HEK293 (cell line): ENCODE results near the gene LMOD3.

Experiments used
- CTCF ChIA-PET: fragments of 350-600 bp; formaldehyde crosslinking; extraction: SDS; loops from one replicate; lab custom pipeline; 2021; ENCODE audit warnings: antibody characterized with exemption; lab: Yijun Ruan, JAX
- POLR2A ChIA-PET: fragments of 300-600 bp; formaldehyde crosslinking; extraction: SDS; loops from one replicate; lab custom pipeline; 2020; ENCODE audit warnings: antibody characterized with exemption, inconsistent platforms; lab: Yijun Ruan, JAX
- H3K27ac ChIP-seq: fragments of 200-500 bp; sonication (Bioruptor generic); 2 replicates; pipeline ENCODE4 v1.5.1; 2014; ENCODE audit warnings: low read depth, low read length, control low read depth, inconsistent platforms; ENCODE audit errors: extremely low read depth
- H3K36me3 ChIP-seq, 2 experiments: fragments of 200-500 bp in 1 of 2; sonication (Bioruptor generic) in 1 of 2; 1 replicate in 1 of 2; 2 replicates in 1 of 2; pipeline ENCODE4 v1.5.1; 2014 to 2017; ENCODE audit warnings: inconsistent platforms in 2 of 2, low read length in 2 of 2; ENCODE audit not compliant: control insufficient read depth in 2 of 2, insufficient read depth in 1 of 2
- H3K4me1 ChIP-seq: fragments of 200-500 bp; sonication (Bioruptor generic); 2 replicates; pipeline ENCODE4 v1.5.1; 2014; ENCODE audit warnings: mild to moderate bottlenecking, low read length, inconsistent platforms; ENCODE audit not compliant: control insufficient read depth, insufficient read depth
- H3K4me3 ChIP-seq: 2 replicates; pipeline ENCODE4 v1.5.1; 2011; ENCODE audit warnings: low read depth, mild to moderate bottlenecking, control low read depth, low read length, moderate library complexity
- H3K9me3 ChIP-seq: fragments of 200-500 bp; sonication (Bioruptor generic); 2 replicates; pipeline ENCODE4 v1.5.1; 2014; ENCODE audit warnings: low read depth, low read length, inconsistent platforms; ENCODE audit not compliant: control insufficient read depth, insufficient read depth
- BCL11A ChIP-seq: fragments of 450-650 bp; formaldehyde crosslinking; IDR thresholded peaks from 2 replicates; pipeline ENCODE4 v1.5.1; 2016; ENCODE audit warnings: low read depth, missing biosample characterization, missing genetic modification characterization
- GLIS1 ChIP-seq: fragments of 450-650 bp; formaldehyde crosslinking; IDR thresholded peaks from 2 replicates; pipeline ENCODE4 v1.5.1; 2016; ENCODE audit warnings: missing biosample characterization, missing genetic modification characterization
- PRDM1 ChIP-seq: fragments of 450-650 bp; formaldehyde crosslinking; IDR thresholded peaks from 2 replicates; pipeline ENCODE4; 2016; ENCODE audit warnings: missing biosample characterization, missing genetic modification characterization
- SCRT2 ChIP-seq: fragments of 450-650 bp; formaldehyde crosslinking; IDR thresholded peaks from 2 replicates; pipeline ENCODE4 v1.5.1; 2016; ENCODE audit warnings: missing biosample characterization, missing genetic modification characterization
- SETDB1 ChIP-seq: IDR thresholded peaks from one replicate; pipeline ENCODE4 v1.6.1; 2017; ENCODE audit warnings: mild to moderate bottlenecking, low read length, moderate library complexity, mixed read lengths; ENCODE audit not compliant: insufficient read length
- YY1 ChIP-seq: fragments of 450-650 bp; formaldehyde crosslinking; IDR thresholded peaks from 2 replicates; pipeline ENCODE4 v1.5.1; 2018; ENCODE audit warnings: missing biosample characterization, missing genetic modification characterization
- ZBTB20 ChIP-seq: fragments of 450-650 bp; formaldehyde crosslinking; IDR thresholded peaks from 2 replicates; pipeline ENCODE4 v1.5.1; 2016; ENCODE audit warnings: missing biosample characterization, missing genetic modification characterization
- ZNF132 ChIP-seq: fragments of 450-650 bp; formaldehyde crosslinking; IDR thresholded peaks from 2 replicates; pipeline ENCODE4 v1.5.1; 2017; ENCODE audit warnings: missing biosample characterization, missing genetic modification characterization, borderline replicate concordance
- ZNF175 ChIP-seq: fragments of 450-650 bp; formaldehyde crosslinking; IDR thresholded peaks from 2 replicates; pipeline ENCODE4 v1.5.1; 2016; ENCODE audit warnings: missing biosample characterization, missing genetic modification characterization
- ZNF239 ChIP-seq: fragments of 450-650 bp; formaldehyde crosslinking; IDR thresholded peaks from 2 replicates; pipeline ENCODE4 v1.5.1; 2016; ENCODE audit warnings: missing biosample characterization, missing genetic modification characterization
- ZNF266 ChIP-seq: fragments of 450-650 bp; formaldehyde crosslinking; IDR thresholded peaks from 2 replicates; pipeline ENCODE4 v1.5.1; 2016; ENCODE audit warnings: missing biosample characterization, missing genetic modification characterization, low read depth
- ZNF335 ChIP-seq: fragments of 450-650 bp; formaldehyde crosslinking; conservative IDR thresholded peaks from 2 replicates; pipeline ENCODE4 v1.5.1; 2016; ENCODE audit warnings: missing biosample characterization, missing genetic modification characterization
- ZNF501 ChIP-seq: fragments of 450-650 bp; formaldehyde crosslinking; IDR thresholded peaks from 2 replicates; pipeline ENCODE4 v1.5.1; 2016; ENCODE audit warnings: missing biosample characterization, missing genetic modification characterization
- ZNF624 ChIP-seq: fragments of 450-650 bp; formaldehyde crosslinking; IDR thresholded peaks from 2 replicates; pipeline ENCODE4 v1.5.1; 2017; ENCODE audit warnings: missing biosample characterization, missing genetic modification characterization
- TF ChIP-seq, protein P1 (sequence below): fragments of 450-650 bp; formaldehyde crosslinking; IDR thresholded peaks from 2 replicates; pipeline ENCODE4 v1.5.1; 2017; ENCODE audit warnings: missing biosample characterization, mild to moderate bottlenecking, missing genetic modification characterization, moderate library complexity
- TF ChIP-seq, protein P2 (sequence below): fragments of 450-650 bp; formaldehyde crosslinking; IDR thresholded peaks from 2 replicates; pipeline ENCODE4 v1.5.1; 2016; ENCODE audit warnings: missing biosample characterization, missing genetic modification characterization
- TF ChIP-seq, protein P3 (sequence below): fragments of 450-650 bp; formaldehyde crosslinking; IDR thresholded peaks from 2 replicates; pipeline ENCODE4 v1.5.1; 2017; ENCODE audit warnings: missing biosample characterization, missing genetic modification characterization
- TF ChIP-seq, protein P4 (sequence below): fragments of 450-650 bp; formaldehyde crosslinking; IDR thresholded peaks from 2 replicates; pipeline ENCODE4 v1.5.1; 2016; ENCODE audit warnings: missing biosample characterization, missing genetic modification characterization
- TF ChIP-seq, protein P5 (sequence below): fragments of 450-650 bp; formaldehyde crosslinking; IDR thresholded peaks from 2 replicates; pipeline ENCODE4 v1.5.1; 2016; ENCODE audit warnings: missing biosample characterization, missing genetic modification characterization
- TF ChIP-seq, protein P6 (sequence below): fragments of 450-650 bp; formaldehyde crosslinking; IDR thresholded peaks from 2 replicates; pipeline ENCODE4 v1.5.1; 2016; ENCODE audit warnings: missing biosample characterization, missing genetic modification characterization, low read depth

Gene LMOD3

DNA sequence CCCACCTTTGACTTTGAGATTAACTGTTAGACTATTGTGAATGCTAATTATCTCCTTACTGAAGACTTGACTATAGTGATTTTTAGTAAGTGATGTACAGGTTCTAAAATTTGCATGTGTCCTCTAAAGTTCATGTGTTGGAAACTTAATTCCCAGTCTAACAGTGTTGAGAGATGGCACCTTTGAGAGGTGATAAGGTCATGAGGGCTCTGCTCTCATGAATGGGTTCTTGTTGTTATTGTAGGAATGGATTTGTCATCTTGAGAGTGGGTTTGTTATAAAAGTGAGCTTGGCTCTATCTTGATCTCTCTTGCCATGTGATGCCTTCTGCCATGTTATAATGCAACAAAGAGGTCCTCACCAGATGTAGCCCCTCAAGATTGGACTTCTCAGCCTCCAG is 18.9 kb upstream of the LMOD3 start:
- no peak overlapping the region for H3K4me3 ChIP-seq
- H3K9me3 ChIP-seq: no peaks in the 10 kb centered on the region
- CTCF ChIA-PET: no interaction called here
- POLR2A ChIA-PET: no interaction called here
- no peak overlapping the region for H3K27ac ChIP-seq
- TF ChIP-seq SETDB1 (no peak), BCL11A (tag by site-specific recombination) (no peak), ZBTB20 (no peak), ZNF335 (tag by site-specific recombination) (no peak), ZNF132 (no peak), ZNF266 (tag by site-specific recombination) (no peak), ZNF624 (tag by site-specific recombination) (no peak), PRDM1 (tag by site-specific recombination) (no peak), GLIS1 (no peak)
- TF ChIP-seq, protein P1, sequence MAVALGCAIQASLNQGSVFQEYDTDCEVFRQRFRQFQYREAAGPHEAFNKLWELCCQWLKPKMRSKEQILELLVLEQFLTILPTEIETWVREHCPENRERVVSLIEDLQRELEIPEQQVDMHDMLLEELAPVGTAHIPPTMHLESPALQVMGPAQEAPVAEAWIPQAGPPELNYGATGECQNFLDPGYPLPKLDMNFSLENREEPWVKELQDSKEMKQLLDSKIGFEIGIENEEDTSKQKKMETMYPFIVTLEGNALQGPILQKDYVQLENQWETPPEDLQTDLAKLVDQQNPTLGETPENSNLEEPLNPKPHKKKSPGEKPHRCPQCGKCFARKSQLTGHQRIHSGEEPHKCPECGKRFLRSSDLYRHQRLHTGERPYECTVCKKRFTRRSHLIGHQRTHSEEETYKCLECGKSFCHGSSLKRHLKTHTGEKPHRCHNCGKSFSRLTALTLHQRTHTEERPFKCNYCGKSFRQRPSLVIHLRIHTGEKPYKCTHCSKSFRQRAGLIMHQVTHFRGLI (tag by site-specific recombination): no peak
- TF ChIP-seq, protein P2, sequence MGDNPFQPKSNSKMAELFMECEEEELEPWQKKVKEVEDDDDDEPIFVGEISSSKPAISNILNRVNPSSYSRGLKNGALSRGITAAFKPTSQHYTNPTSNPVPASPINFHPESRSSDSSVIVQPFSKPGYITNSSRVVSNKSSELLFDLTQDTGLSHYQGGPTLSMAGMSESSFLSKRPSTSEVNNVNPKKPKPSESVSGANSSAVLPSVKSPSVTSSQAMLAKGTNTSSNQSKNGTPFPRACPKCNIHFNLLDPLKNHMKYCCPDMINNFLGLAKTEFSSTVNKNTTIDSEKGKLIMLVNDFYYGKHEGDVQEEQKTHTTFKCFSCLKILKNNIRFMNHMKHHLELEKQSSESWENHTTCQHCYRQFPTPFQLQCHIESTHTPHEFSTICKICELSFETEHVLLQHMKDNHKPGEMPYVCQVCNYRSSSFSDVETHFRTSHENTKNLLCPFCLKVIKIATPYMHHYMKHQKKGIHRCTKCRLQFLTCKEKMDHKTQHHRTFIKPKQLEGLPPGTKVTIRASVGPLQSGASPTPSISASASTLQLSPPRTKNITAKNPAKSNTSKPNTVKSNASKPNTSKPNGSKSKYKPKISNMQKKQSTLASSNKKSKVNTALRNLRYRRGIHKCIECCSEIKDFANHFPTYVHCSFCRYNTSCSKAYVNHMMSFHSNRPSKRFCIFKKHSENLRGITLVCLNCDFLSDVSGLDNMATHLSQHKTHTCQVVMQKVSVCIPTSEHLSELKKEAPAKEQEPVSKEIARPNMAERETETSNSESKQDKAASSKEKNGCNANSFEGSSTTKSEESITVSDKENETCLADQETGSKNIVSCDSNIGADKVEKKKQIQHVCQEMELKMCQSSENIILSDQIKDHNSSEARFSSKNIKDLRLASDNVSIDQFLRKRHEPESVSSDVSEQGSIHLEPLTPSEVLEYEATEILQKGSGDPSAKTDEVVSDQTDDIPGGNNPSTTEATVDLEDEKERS (tag by site-specific recombination): no peak
- no peaks in the 10 kb centered on the region for H3K36me3 ChIP-seq
- peaks cover 16% of the 10 kb centered on the region for H3K4me1 ChIP-seq

DNA sequence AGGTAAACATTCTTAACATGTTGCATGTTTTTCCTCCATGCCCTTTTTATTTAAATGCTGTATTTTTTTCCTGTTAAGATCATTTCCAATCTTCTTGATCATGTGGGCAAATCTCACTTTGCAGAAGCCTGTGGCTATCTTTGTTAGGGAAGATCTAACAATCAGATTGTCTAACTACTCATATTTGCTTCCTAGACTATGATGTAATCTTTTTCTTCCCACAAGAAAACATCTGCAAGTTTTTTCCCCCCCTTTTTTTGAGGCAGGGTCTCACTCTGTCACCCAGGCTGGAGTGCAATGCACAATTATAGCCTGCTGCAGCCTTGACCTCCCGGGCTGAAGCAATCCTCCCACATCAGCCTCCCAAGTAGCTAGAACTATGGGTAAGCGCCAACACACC is 15.0 kb upstream of the LMOD3 start:
- H3K9me3 ChIP-seq: no peaks in the 10 kb centered on the region
- H3K4me1 ChIP-seq: 0 out of 2 replicates have a peak, but pooled peaks cover 1% of the 10 kb centered on the region
- CTCF ChIA-PET: interaction anchor here (0.9 kb wide), 1 partner anchor 16 kb away, joined by 5 read pairs; no protein-coding TSS in a partner anchor
- H3K36me3 ChIP-seq: no peaks in the 10 kb centered on the region
- POLR2A ChIA-PET: no interaction called here
- no peak overlapping the region for H3K4me3 ChIP-seq
- H3K27ac ChIP-seq: no peak overlapping the region
- TF ChIP-seq GLIS1 (no peak), YY1 (tag by site-specific recombination) (no peak), ZNF239 (no peak), SCRT2 (0 out of 2 replicates have a peak, but pooled peaks have one; percentile 23), ZNF501 (tag by site-specific recombination) (no peak), ZNF175 (tag by site-specific recombination) (no peak)
- TF ChIP-seq, protein P3, sequence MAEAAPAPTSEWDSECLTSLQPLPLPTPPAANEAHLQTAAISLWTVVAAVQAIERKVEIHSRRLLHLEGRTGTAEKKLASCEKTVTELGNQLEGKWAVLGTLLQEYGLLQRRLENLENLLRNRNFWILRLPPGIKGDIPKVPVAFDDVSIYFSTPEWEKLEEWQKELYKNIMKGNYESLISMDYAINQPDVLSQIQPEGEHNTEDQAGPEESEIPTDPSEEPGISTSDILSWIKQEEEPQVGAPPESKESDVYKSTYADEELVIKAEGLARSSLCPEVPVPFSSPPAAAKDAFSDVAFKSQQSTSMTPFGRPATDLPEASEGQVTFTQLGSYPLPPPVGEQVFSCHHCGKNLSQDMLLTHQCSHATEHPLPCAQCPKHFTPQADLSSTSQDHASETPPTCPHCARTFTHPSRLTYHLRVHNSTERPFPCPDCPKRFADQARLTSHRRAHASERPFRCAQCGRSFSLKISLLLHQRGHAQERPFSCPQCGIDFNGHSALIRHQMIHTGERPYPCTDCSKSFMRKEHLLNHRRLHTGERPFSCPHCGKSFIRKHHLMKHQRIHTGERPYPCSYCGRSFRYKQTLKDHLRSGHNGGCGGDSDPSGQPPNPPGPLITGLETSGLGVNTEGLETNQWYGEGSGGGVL (tag by site-specific recombination): peak; percentile 11; the same call in 1 of the 2 replicates
- TF ChIP-seq, protein P4, sequence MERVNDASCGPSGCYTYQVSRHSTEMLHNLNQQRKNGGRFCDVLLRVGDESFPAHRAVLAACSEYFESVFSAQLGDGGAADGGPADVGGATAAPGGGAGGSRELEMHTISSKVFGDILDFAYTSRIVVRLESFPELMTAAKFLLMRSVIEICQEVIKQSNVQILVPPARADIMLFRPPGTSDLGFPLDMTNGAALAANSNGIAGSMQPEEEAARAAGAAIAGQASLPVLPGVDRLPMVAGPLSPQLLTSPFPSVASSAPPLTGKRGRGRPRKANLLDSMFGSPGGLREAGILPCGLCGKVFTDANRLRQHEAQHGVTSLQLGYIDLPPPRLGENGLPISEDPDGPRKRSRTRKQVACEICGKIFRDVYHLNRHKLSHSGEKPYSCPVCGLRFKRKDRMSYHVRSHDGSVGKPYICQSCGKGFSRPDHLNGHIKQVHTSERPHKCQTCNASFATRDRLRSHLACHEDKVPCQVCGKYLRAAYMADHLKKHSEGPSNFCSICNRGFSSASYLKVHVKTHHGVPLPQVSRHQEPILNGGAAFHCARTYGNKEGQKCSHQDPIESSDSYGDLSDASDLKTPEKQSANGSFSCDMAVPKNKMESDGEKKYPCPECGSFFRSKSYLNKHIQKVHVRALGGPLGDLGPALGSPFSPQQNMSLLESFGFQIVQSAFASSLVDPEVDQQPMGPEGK: no peak
- TF ChIP-seq, protein P5, sequence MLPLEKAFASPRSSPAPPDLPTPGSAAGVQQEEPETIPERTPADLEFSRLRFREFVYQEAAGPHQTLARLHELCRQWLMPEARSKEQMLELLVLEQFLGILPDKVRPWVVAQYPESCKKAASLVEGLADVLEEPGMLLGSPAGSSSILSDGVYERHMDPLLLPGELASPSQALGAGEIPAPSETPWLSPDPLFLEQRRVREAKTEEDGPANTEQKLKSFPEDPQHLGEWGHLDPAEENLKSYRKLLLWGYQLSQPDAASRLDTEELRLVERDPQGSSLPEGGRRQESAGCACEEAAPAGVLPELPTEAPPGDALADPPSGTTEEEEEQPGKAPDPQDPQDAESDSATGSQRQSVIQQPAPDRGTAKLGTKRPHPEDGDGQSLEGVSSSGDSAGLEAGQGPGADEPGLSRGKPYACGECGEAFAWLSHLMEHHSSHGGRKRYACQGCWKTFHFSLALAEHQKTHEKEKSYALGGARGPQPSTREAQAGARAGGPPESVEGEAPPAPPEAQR (tag by site-specific recombination): no peak
- TF ChIP-seq, protein P6, sequence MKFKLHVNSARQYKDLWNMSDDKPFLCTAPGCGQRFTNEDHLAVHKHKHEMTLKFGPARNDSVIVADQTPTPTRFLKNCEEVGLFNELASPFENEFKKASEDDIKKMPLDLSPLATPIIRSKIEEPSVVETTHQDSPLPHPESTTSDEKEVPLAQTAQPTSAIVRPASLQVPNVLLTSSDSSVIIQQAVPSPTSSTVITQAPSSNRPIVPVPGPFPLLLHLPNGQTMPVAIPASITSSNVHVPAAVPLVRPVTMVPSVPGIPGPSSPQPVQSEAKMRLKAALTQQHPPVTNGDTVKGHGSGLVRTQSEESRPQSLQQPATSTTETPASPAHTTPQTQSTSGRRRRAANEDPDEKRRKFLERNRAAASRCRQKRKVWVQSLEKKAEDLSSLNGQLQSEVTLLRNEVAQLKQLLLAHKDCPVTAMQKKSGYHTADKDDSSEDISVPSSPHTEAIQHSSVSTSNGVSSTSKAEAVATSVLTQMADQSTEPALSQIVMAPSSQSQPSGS (tag by site-specific recombination): peak; percentile 27; the same call in 1 of the 2 replicates
- TF ChIP-seq, protein P2 (tag by site-specific recombination): no peak
